Endothelial cell of umbilical vein (primary cell): ENCODE measurements around the gene AQP7. TPM values are rescaled to one million over a fixed set of nuclear protein-coding genes. Genes with fewer than 3 reads are reported as not detected.

ENCODE experiments used
- BruUV-seq: library from RNA; stranded (reverse); fragments of 400-500 nt; replicated peaks from 2 replicates; lab custom pipeline; 2021; lab: Mats Ljungman, UMichigan
- CTCF ChIA-PET: fragments of 300-600, 350-600 bp; sonication (Branson Sonifier 250); formaldehyde crosslinking; loops from one replicate; lab custom pipeline; 2021; ENCODE audit warnings: antibody characterized with exemption, inconsistent platforms; lab: Charles Lee
- POLR2A ChIA-PET: fragments of 300-600, 350-600 bp; sonication (Branson Sonifier 250); formaldehyde crosslinking; loops from one replicate; lab custom pipeline; 2021; ENCODE audit warnings: antibody characterized with exemption, inconsistent platforms; lab: Charles Lee
- DNase-seq: peaks from one replicate; pipeline ENCODE4 v3.0.0-alpha.2; 2011; ENCODE audit warnings: low read depth, low spot score
- FAIRE-seq: peaks from 2 replicates; lab custom pipeline; 2011; peaks lifted over from hg19 to GRCh38; lab: Jason Lieb, UNC
- H2AFZ ChIP-seq: 2 replicates; pipeline ENCODE4 v1.6.0; 2012; ENCODE audit warnings: low read depth, low read length, control low read depth, inconsistent platforms
- H3K27ac ChIP-seq: 2 replicates; pipeline ENCODE4 v1.5.1; 2011; ENCODE audit warnings: low read depth, mild to moderate bottlenecking, control low read depth, low read length, moderate library complexity; ENCODE audit not compliant: insufficient read depth
- H3K27me3 ChIP-seq, 2 experiments: 2 replicates each; pipeline versions ENCODE4 v1.6.0 to v1.6.1; 2011; ENCODE audit warnings: low read length in 2 of 2, mixed read lengths in 1 of 2; ENCODE audit not compliant: control insufficient read depth in 2 of 2, insufficient read depth in 2 of 2
- H3K36me3 ChIP-seq, 2 experiments: 2 replicates in 1 of 2; 3 replicates in 1 of 2; pipeline ENCODE4 v1.5.1; 2011; ENCODE audit warnings: low read length in 2 of 2, mild to moderate bottlenecking in 1 of 2, moderate library complexity in 1 of 2; ENCODE audit not compliant: control insufficient read depth in 2 of 2, insufficient read depth in 2 of 2; ENCODE audit errors: extremely low read depth in 1 of 2
- H3K4me1 ChIP-seq: 3 replicates; pipeline ENCODE4 v1.5.1; 2011; ENCODE audit warnings: mild to moderate bottlenecking, low read length; ENCODE audit not compliant: control insufficient read depth, insufficient read depth; ENCODE audit errors: extremely low read depth
- H3K4me2 ChIP-seq: 2 replicates; pipeline ENCODE4 v1.6.1; 2011; ENCODE audit warnings: low read length, control low read depth, mixed read lengths; ENCODE audit not compliant: insufficient read depth
- H3K4me3 ChIP-seq, 3 experiments: fragments of 200-600 bp in 1 of 3; sonication (generic), shearing (Covaris generic) in 1 of 3; replicated peaks in 1 of 3; 2 replicates each; pipeline ENCODE4 v1.5.1; 2011 to 2016; ENCODE audit warnings: control low read depth in 3 of 3, low read length in 3 of 3, mild to moderate bottlenecking in 2 of 3, inconsistent platforms in 1 of 3, low read depth in 1 of 3, moderate library complexity in 1 of 3; ENCODE audit not compliant: insufficient read depth in 1 of 3
- H3K79me2 ChIP-seq: 2 replicates; pipeline ENCODE4 v1.6.0; 2012; ENCODE audit warnings: low read length, inconsistent platforms; ENCODE audit not compliant: control insufficient read depth, insufficient read depth
- H3K9ac ChIP-seq: replicated peaks from 2 replicates; pipeline ENCODE3; 2011; ENCODE audit warnings: low read length, control low read depth; ENCODE audit not compliant: insufficient read depth; ENCODE audit errors: extremely low read depth
- H3K9me1 ChIP-seq: replicated peaks from 3 replicates; pipeline ENCODE4 v1.6.0; 2011; ENCODE audit warnings: mild to moderate bottlenecking, low read length; ENCODE audit not compliant: control insufficient read depth, insufficient read depth; ENCODE audit errors: extremely low read depth
- H3K9me3 ChIP-seq: replicated peaks from 2 replicates; pipeline ENCODE4 v1.5.1; 2012; ENCODE audit warnings: low read length, inconsistent platforms; ENCODE audit not compliant: control insufficient read depth, insufficient read depth
- H4K20me1 ChIP-seq: replicated peaks from 2 replicates; pipeline ENCODE3; 2011; ENCODE audit warnings: mild to moderate bottlenecking, low read length; ENCODE audit not compliant: control insufficient read depth, insufficient read depth; ENCODE audit errors: extremely low read depth
- EZH2 ChIP-seq: IDR thresholded peaks from 2 replicates; pipeline ENCODE4 v1.6.1; 2012; ENCODE audit warnings: borderline replicate concordance, low read depth, mild to moderate bottlenecking, moderate library complexity, low read length, inconsistent platforms; ENCODE audit not compliant: severe bottlenecking
- FOS ChIP-seq: IDR thresholded peaks from 2 replicates; pipeline ENCODE4 v1.6.1; 2011; ENCODE audit warnings: mild to moderate bottlenecking, low read length, moderate library complexity, borderline replicate concordance; ENCODE audit not compliant: insufficient read depth
- GATA2 ChIP-seq: IDR thresholded peaks from 2 replicates; pipeline ENCODE4 v1.7.0; 2011; ENCODE audit warnings: low read depth, mild to moderate bottlenecking, moderate library complexity, mixed read lengths, low read length; ENCODE audit not compliant: insufficient read length, insufficient read depth
- JUN ChIP-seq: IDR thresholded peaks from 2 replicates; pipeline ENCODE4 v1.6.1; 2011; ENCODE audit warnings: borderline replicate concordance, low read depth; ENCODE audit not compliant: insufficient read length, insufficient read depth
- MAX ChIP-seq: IDR thresholded peaks from 2 replicates; pipeline ENCODE4 v1.6.1; 2011; ENCODE audit not compliant: insufficient read depth, insufficient read length
- MYC ChIP-seq: IDR thresholded peaks from one replicate; pipeline ENCODE4 v1.6.1; 2011; ENCODE audit warnings: mild to moderate bottlenecking, low read depth, low read length
- POLR2A ChIP-seq: IDR thresholded peaks from 2 replicates; pipeline ENCODE4 v1.6.1; 2012; ENCODE audit warnings: low read depth, mild to moderate bottlenecking, control low read depth, low read length
- POLR2AphosphoS5 ChIP-seq: IDR thresholded peaks from 2 replicates; pipeline ENCODE4 v1.6.1; 2012; ENCODE audit warnings: low read depth, mild to moderate bottlenecking, control low read depth, low read length, moderate library complexity; ENCODE audit not compliant: insufficient read depth
- dilution Hi-C: fragments of 300-500 bp; cut with MboI; formaldehyde crosslinking; loops from one replicate; pipeline ENCODE4 v1.15.0; 2019; ENCODE audit warnings: low sequenced_read_pairs; ENCODE audit not compliant: extremely low pct_ligation_motif_present
- intact Hi-C: fragments of 100-400 bp; cut with micrococcal nuclease; formaldehyde crosslinking; loops from one replicate; pipeline ENCODE4 v1.10.0; 2022
- polyA plus RNA-seq, 4 experiments: library from polyadenylated mRNA; depleted of rRNA in 3 of 4; stranded (reverse) in 3 of 4; unstranded in 1 of 4; fragments of >200 nt; gene quantifications; 2 replicates each; pipeline versions ENCODE4 v1.2.1 to v1.2.3, GENCODE V29; 2011 to 2012; ENCODE audit warnings: missing spikeins in 1 of 4
- total RNA-seq: library from RNA; stranded (reverse); gene quantifications from 2 replicates; pipeline ENCODE4 v1.2.3, GENCODE V29; 2021
- TF ChIP-seq, protein P1 (sequence below), 2 donors: IDR thresholded peaks; 1 replicate in 1 of 2; 2 replicates in 1 of 2; pipeline ENCODE4 v1.5.1; 2011; ENCODE audit warnings: low read length in 2 of 2, mild to moderate bottlenecking in 2 of 2, moderate library complexity in 2 of 2, control low read depth in 1 of 2, inconsistent platforms in 1 of 2, low read depth in 1 of 2; ENCODE audit not compliant: insufficient read depth in 1 of 2; ENCODE audit errors: extremely low read depth in 1 of 2

AQP7 gene
- total and polyA plus RNA-seq, 2 donors (not counting 3 experiments of a cell fraction or from before 2014, with no cell fraction given): 3.7 TPM; not detected in 1

GRCh38 chr9:33407061-33407460 lies 4.7 kb upstream of the AQP7 start:
- Histone ChIP-seq H3K4me1 (no peaks in the 10 kb centered on the region), H3K27me3 (no peaks in the 10 kb centered on the region), H3K9me3 (no peaks in the 10 kb centered on the region), H3K4me3 (no peak overlapping the region), H3K79me2 (no peaks in the 10 kb centered on the region), H4K20me1 (no peaks in the 10 kb centered on the region), H3K9ac (no peak overlapping the region), H3K9me1 (no peaks in the 10 kb centered on the region), H2AFZ (no peak overlapping the region), H3K36me3 (no peaks in the 10 kb centered on the region), H3K27ac (no peak overlapping the region), H3K4me2 (no peak overlapping the region)
- CTCF ChIA-PET: interaction anchor here (1.3 to 1.4 kb wide), 2 partner anchors 8 to 60 kb away, joined by 3 to 4 read pairs; no protein-coding TSS in a partner anchor
- dilution Hi-C loops: no loop called here
- TF ChIP-seq GATA2: no peak
- TF ChIP-seq MAX: no peak
- TF ChIP-seq EZH2: no peak
- no peak for TF ChIP-seq POLR2AphosphoS5
- no peak for TF ChIP-seq JUN
- TF ChIP-seq MYC: no peak
- POLR2A ChIA-PET: no interaction called here
- FAIRE-seq: no peak
- DNase-seq: no peak
- BruUV-seq: no TSS peak
- intact Hi-C loops: loop anchor here (5.0 to 10.0 kb wide), 3 partner anchors 45 to 318 kb away; no protein-coding TSS in a partner anchor

DNA sequence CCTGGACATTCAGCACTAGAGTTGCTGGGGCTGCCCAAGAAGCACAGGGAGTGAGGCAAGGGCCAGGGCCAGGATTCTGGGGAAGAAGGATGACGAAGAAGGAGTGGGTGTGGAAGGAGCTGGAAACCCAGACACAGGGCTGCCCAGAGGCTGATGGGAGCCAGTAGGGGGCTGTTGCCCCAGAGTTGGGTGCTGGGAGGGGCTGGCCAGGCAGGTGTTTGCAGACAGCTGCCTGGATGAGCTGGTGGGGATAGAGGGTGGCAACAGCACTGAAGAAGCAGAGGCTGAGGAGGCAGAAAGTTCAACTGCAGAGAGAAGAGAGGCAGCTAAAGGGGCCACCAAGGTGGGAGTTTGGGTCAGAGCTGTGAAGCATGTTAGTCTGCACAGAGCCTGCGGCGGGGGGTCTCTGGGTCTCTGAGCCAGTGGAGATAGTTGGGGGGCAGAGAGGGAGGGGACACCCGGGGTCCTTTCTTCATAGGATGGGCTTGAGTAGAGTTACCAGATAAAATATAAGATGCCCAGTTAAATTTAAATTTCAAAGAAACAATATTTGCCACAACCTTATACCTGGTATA lies 2.5 kb upstream of the AQP7 start:
- H2AFZ ChIP-seq: no peak overlapping the region
- BruUV-seq: no TSS peak
- no peaks in the 10 kb centered on the region for H4K20me1 ChIP-seq
- no peak overlapping the region for H3K27ac ChIP-seq
- CTCF ChIA-PET: interaction anchor here (0.9 to 4.0 kb wide), 5 partner anchors 11 to 69 kb away, joined by 3 to 82 read pairs (median 19); partner anchors contain the start of gene NOL6
- H3K36me3 ChIP-seq: no peaks in the 10 kb centered on the region
- DNase-seq: no peak
- H3K79me2 ChIP-seq: no peaks in the 10 kb centered on the region
- no peak overlapping the region for H3K9ac ChIP-seq
- H3K27me3 ChIP-seq: no peaks in the 10 kb centered on the region
- FAIRE-seq: no peak
- no peaks in the 10 kb centered on the region for H3K9me3 ChIP-seq
- POLR2A ChIA-PET: no interaction called here
- no peak overlapping the region for H3K4me2 ChIP-seq
- TF ChIP-seq MYC: no peak
- TF ChIP-seq MAX: no peak
- TF ChIP-seq, protein P1, sequence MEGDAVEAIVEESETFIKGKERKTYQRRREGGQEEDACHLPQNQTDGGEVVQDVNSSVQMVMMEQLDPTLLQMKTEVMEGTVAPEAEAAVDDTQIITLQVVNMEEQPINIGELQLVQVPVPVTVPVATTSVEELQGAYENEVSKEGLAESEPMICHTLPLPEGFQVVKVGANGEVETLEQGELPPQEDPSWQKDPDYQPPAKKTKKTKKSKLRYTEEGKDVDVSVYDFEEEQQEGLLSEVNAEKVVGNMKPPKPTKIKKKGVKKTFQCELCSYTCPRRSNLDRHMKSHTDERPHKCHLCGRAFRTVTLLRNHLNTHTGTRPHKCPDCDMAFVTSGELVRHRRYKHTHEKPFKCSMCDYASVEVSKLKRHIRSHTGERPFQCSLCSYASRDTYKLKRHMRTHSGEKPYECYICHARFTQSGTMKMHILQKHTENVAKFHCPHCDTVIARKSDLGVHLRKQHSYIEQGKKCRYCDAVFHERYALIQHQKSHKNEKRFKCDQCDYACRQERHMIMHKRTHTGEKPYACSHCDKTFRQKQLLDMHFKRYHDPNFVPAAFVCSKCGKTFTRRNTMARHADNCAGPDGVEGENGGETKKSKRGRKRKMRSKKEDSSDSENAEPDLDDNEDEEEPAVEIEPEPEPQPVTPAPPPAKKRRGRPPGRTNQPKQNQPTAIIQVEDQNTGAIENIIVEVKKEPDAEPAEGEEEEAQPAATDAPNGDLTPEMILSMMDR (IDR thresholded peaks at IDR 0.05; ENCODE audit: extremely low read depth in 1 of 2, insufficient read depth in 1 of 2, low read depth in 1 of 2, low read length in 2 of 2): no peak
- TF ChIP-seq EZH2: no peak
- TF ChIP-seq JUN: no peak
- no peak for TF ChIP-seq FOS
- no peak for TF ChIP-seq POLR2A
- no peak for TF ChIP-seq POLR2AphosphoS5
- no peak for TF ChIP-seq GATA2
- intact Hi-C loops (loop anchor here (5.0 to 10.0 kb wide), 4 partner anchors 47 to 320 kb away; no protein-coding TSS in a partner anchor), dilution Hi-C loops (no loop called here)
- H3K9me1 ChIP-seq: no peaks in the 10 kb centered on the region
- H3K4me3 ChIP-seq: no peak overlapping the region
- H3K4me1 ChIP-seq: no peaks in the 10 kb centered on the region
